ENCODE measurements around the gene HMCN2.

HMCN2 gene

GRCh38 chr9:130320723-130321481 is 55.3 kb downstream of the HMCN2 start:
- no peak for DNase-seq (ENCODE audit: extremely low read depth, low read depth)
- no peak for TF ChIP-seq CTCF (IDR thresholded peaks at IDR 0.05; ENCODE audit: low read depth, low read length)

GRCh38 chr9:130321539-130321938 is 56.0 kb downstream of the HMCN2 start:
- TF ChIP-seq CTCF (IDR thresholded peaks at IDR 0.05; ENCODE audit: low read depth, low read length): no peak
- no peak for DNase-seq (ENCODE audit: extremely low read depth, low read depth)

GRCh38 chr9:130323051-130323745 is 57.6 kb downstream of the HMCN2 start:
- DNase-seq (ENCODE audit: extremely low read depth, low read depth): no peak
- TF ChIP-seq CTCF (IDR thresholded peaks at IDR 0.05; ENCODE audit: low read depth, low read length): no peak

GRCh38 chr9:130325921-130326320 is 60.4 kb downstream of the HMCN2 start:
- DNase-seq (ENCODE audit: extremely low read depth, low read depth): no peak
- no peak for TF ChIP-seq CTCF (IDR thresholded peaks at IDR 0.05; ENCODE audit: low read depth, low read length)

- DNase-seq (ENCODE audit: extremely low read depth, low read depth): no peak
- peak; percentile 21 for TF ChIP-seq CTCF (IDR thresholded peaks at IDR 0.05; ENCODE audit: low read depth, low read length)
Measured at GRCh38 chr9:130327070-130327780, 61.7 kb downstream of the HMCN2 start.

GRCh38 chr9:130327781-130328348 is 62.3 kb downstream of the HMCN2 start:
- no peak for DNase-seq (ENCODE audit: extremely low read depth, low read depth)
- no peak for TF ChIP-seq CTCF (IDR thresholded peaks at IDR 0.05; ENCODE audit: low read depth, low read length)

Data from AG09319 (cell line).